DOHH2 (cell line): ENCODE results near the gene NFIL3.
"Not testable (repeated sequence)": the region's sequence is repeated elsewhere in the genome, so short reads cannot be mapped to it uniquely, and the experiment has no call there.

Experiments used
- H3F3A ChIP-seq: fragments of 200-600 bp; sonication (generic), shearing (Covaris generic); 2 replicates; pipeline ENCODE4 v1.6.0; 2016; ENCODE audit warnings: antibody characterized with exemption, mild to moderate bottlenecking; ENCODE audit not compliant: control insufficient read depth, insufficient read depth
- H3K27ac ChIP-seq: fragments of 200-600 bp; sonication (generic); 2 replicates; pipeline ENCODE4 v1.5.1; 2014; ENCODE audit warnings: low read depth, mild to moderate bottlenecking, low read length, moderate library complexity
- H3K27me3 ChIP-seq: fragments of 200-600 bp; sonication (generic); 2 replicates; pipeline ENCODE4 v1.6.1; 2014; ENCODE audit warnings: mild to moderate bottlenecking, low read length, mixed read lengths; ENCODE audit not compliant: control insufficient read depth
- H3K36me3 ChIP-seq: fragments of 200-600 bp; sonication (generic); 2 replicates; pipeline ENCODE4 v1.6.1; 2014; ENCODE audit warnings: mild to moderate bottlenecking, low read length, moderate library complexity, mixed read lengths; ENCODE audit not compliant: control insufficient read depth
- H3K4me1 ChIP-seq: fragments of 200-600 bp; sonication (generic); 2 replicates; pipeline ENCODE4 v1.6.1; 2014; ENCODE audit warnings: mild to moderate bottlenecking, low read length, mixed read lengths; ENCODE audit not compliant: control insufficient read depth
- H3K4me2 ChIP-seq: fragments of 200-600 bp; sonication (generic); 2 replicates; pipeline ENCODE4 v1.6.0; 2014; ENCODE audit warnings: mild to moderate bottlenecking, low read length, moderate library complexity
- H3K4me3 ChIP-seq: fragments of 200-600 bp; sonication (generic); 2 replicates; pipeline ENCODE4 v1.5.1; 2014; ENCODE audit warnings: mild to moderate bottlenecking, low read length, mixed read lengths
- H3K79me2 ChIP-seq: fragments of 200-600 bp; sonication (generic); 2 replicates; pipeline ENCODE4 v1.6.1; 2014; ENCODE audit warnings: mild to moderate bottlenecking, low read length, mixed read lengths; ENCODE audit not compliant: control insufficient read depth
- H3K9me2 ChIP-seq: fragments of 200-600 bp; sonication (generic); replicated peaks from 2 replicates; pipeline ENCODE4 v1.6.1; 2014; ENCODE audit warnings: mild to moderate bottlenecking, low read length, mixed read lengths; ENCODE audit not compliant: control insufficient read depth
- H3K9me3 ChIP-seq: fragments of 200-600 bp; sonication (generic); 2 replicates; pipeline ENCODE4 v1.6.1; 2014; ENCODE audit warnings: antibody characterized with exemption, low read length, mixed read lengths; ENCODE audit not compliant: control insufficient read depth, insufficient read depth
- H4K20me1 ChIP-seq: fragments of 200-600 bp; sonication (generic); 2 replicates; pipeline ENCODE4 v1.6.0; 2014; ENCODE audit warnings: low read depth, mild to moderate bottlenecking, antibody characterized with exemption, low read length, moderate library complexity; ENCODE audit not compliant: control insufficient read depth, insufficient read depth
- EZH2phosphoT487 ChIP-seq: fragments of 200-600 bp; sonication (generic); IDR thresholded peaks from 2 replicates; pipeline ENCODE4 v1.6.1; 2017; ENCODE audit warnings: borderline replicate concordance, mild to moderate bottlenecking, antibody characterized with exemption, low read length, moderate library complexity, mixed read lengths
- TF ChIP-seq, protein P1 (sequence below): fragments of 200-600 bp; sonication (generic); IDR thresholded peaks from one replicate; pipeline ENCODE4 v1.5.1; 2014; ENCODE audit warnings: antibody characterized with exemption, mild to moderate bottlenecking, low read depth, low read length; ENCODE audit not compliant: poor library complexity, severe bottlenecking

Gene NFIL3

DNA sequence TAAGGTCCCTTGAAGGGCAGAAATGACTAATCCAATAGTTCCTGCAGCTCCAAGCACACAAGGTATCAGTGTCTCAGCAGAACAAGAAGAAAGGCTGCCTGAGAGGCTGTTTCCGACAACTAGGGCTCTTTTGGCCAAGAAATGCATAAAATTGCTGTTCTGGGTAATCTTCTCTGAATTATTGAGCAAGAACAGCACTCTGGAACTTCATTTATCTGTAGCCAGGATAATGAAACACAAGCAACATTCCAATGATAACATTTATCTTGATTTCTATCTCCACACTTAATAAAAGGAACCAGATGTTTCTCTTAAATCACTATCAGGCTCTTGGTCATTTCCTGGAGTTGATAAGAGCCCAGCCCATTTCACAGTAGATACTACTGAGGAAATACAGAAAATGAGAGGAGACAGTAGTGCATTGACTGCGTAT, 44.9 kb downstream of the NFIL3 start:
- no peak overlapping the region for H3K27ac ChIP-seq
- no peaks in the 10 kb centered on the region for H3K36me3 ChIP-seq
- TF ChIP-seq, protein P1, sequence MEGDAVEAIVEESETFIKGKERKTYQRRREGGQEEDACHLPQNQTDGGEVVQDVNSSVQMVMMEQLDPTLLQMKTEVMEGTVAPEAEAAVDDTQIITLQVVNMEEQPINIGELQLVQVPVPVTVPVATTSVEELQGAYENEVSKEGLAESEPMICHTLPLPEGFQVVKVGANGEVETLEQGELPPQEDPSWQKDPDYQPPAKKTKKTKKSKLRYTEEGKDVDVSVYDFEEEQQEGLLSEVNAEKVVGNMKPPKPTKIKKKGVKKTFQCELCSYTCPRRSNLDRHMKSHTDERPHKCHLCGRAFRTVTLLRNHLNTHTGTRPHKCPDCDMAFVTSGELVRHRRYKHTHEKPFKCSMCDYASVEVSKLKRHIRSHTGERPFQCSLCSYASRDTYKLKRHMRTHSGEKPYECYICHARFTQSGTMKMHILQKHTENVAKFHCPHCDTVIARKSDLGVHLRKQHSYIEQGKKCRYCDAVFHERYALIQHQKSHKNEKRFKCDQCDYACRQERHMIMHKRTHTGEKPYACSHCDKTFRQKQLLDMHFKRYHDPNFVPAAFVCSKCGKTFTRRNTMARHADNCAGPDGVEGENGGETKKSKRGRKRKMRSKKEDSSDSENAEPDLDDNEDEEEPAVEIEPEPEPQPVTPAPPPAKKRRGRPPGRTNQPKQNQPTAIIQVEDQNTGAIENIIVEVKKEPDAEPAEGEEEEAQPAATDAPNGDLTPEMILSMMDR: no peak
- TF ChIP-seq EZH2phosphoT487: no peak

DNA sequence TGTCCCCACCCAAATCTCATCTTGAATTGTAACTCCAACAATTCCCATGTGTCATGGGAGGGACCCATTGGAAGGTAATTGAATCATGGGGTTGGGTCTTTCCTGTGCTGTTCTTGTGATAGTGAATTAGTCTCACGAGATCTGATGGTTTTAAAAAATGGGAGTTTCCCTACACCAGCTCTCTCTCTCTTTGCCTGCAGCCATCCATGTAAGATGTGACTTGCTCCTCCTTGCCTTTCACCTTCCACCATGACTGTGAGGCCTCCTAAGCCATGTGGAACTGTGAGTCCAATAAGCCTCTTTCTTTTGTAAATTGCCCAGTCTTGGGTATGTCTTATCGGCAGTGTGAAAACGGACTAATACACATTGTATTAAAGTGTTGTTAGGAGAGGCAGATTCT, 45.6 kb downstream of the NFIL3 start:
- H3K4me1 ChIP-seq: peaks cover 21% of the 10 kb centered on the region
- H3F3A ChIP-seq, H4K20me1 ChIP-seq, H3K9me3 ChIP-seq, H3K79me2 ChIP-seq, H3K4me3 ChIP-seq, H3K27ac ChIP-seq, H3K36me3 ChIP-seq, H3K4me2 ChIP-seq, H3K9me2 ChIP-seq, H3K27me3 ChIP-seq: not testable (repeated sequence)

More for the DNA sequence above, 44.9 kb downstream of the NFIL3 start:
- H3K9me2 ChIP-seq: no peaks in the 10 kb centered on the region
- H3K4me1 ChIP-seq: peaks cover 21% of the 10 kb centered on the region
- H3K4me2 ChIP-seq: no peak overlapping the region
- 0 out of 2 replicates have a peak, but pooled peaks cover 3% of the 10 kb centered on the region for H3K27me3 ChIP-seq
- H4K20me1 ChIP-seq: no peaks in the 10 kb centered on the region
- H3K9me3 ChIP-seq: no peaks in the 10 kb centered on the region
- no peaks in the 10 kb centered on the region for H3K79me2 ChIP-seq
- H3K4me3 ChIP-seq: no peak overlapping the region
- H3F3A ChIP-seq: no peaks in the 10 kb centered on the region

DNA sequence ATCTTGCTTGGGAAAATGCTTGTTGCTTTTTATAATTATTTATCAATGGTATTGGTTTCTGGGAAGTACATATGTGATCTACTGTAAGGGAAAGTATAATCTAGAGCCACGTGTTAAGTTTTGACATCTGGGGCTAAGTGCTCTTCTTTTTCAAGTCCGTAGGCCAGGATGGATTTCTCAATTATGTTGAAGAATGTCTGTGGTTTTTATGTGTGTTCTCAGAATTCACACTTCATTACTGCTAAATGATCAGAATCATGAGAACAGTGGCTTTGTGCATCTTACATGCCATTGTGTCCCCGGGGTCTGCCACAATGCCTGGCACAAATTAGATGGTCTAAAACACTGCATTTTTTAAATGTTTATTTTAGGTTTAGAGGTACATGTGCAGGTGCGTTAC, 47.4 kb downstream of the NFIL3 start:
- Histone ChIP-seq H3K4me3 (no peak overlapping the region), H3K79me2 (no peaks in the 10 kb centered on the region), H3K27ac (no peak overlapping the region), H4K20me1 (no peaks in the 10 kb centered on the region), H3K4me2 (peak overlapping the region; percentile 3; the same call in 1 of the 2 replicates), H3F3A (no peaks in the 10 kb centered on the region), H3K4me1 (peaks cover 21% of the 10 kb centered on the region), H3K9me2 (no peaks in the 10 kb centered on the region), H3K9me3 (no peaks in the 10 kb centered on the region), H3K27me3 (0 out of 2 replicates have a peak, but pooled peaks cover 3% of the 10 kb centered on the region), H3K36me3 (no peaks in the 10 kb centered on the region)
- no peak for TF ChIP-seq EZH2phosphoT487
- TF ChIP-seq, protein P1: no peak

DNA sequence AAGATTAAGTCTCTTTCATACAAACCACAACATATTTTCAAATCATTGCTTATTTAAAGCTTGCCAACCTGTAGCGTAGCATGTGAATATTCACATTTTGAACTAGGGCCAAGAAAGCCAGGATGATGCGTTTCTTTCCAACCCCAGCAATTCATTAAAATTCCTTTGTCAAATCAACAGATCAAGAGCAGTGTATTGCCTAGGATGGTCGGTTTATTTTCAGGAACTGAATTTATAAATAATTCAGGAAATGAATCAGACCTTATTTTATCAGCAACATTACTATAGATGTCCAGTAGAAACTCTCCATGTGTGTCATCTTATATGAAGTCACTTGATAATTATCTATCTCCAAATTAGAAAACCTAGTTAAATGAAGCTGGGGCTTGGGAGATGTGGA, 48.7 kb downstream of the NFIL3 start:
- Histone ChIP-seq H3K9me3 (no peaks in the 10 kb centered on the region), H3K27ac (no peak overlapping the region), H3K4me2 (no peak overlapping the region), H3K79me2 (no peaks in the 10 kb centered on the region), H3K36me3 (no peaks in the 10 kb centered on the region), H3K4me3 (no peak overlapping the region), H3F3A (no peaks in the 10 kb centered on the region), H3K4me1 (peaks cover 21% of the 10 kb centered on the region), H4K20me1 (no peaks in the 10 kb centered on the region), H3K9me2 (no peaks in the 10 kb centered on the region), H3K27me3 (0 out of 2 replicates have a peak, but pooled peaks cover 3% of the 10 kb centered on the region)
- no peak for TF ChIP-seq EZH2phosphoT487
- TF ChIP-seq, protein P1: no peak
